Activated CD4-positive, alpha-beta T cell treated with anti-CD3 and anti-CD28 coated beads, Interleukin-2, amount 50 U/mL, for 1 hour (primary cell): ENCODE measurements around the gene KIF25.

Source experiments
- DNase-seq: peaks from one replicate; pipeline ENCODE4 v3.0.0-alpha.2; 2020

KIF25 gene

GRCh38 chr6:168020242-168020641, 22.8 kb downstream of the KIF25 start:
- no peak for DNase-seq

GRCh38 chr6:168021581-168021980, 24.1 kb downstream of the KIF25 start:
- DNase-seq = no peak

DNA sequence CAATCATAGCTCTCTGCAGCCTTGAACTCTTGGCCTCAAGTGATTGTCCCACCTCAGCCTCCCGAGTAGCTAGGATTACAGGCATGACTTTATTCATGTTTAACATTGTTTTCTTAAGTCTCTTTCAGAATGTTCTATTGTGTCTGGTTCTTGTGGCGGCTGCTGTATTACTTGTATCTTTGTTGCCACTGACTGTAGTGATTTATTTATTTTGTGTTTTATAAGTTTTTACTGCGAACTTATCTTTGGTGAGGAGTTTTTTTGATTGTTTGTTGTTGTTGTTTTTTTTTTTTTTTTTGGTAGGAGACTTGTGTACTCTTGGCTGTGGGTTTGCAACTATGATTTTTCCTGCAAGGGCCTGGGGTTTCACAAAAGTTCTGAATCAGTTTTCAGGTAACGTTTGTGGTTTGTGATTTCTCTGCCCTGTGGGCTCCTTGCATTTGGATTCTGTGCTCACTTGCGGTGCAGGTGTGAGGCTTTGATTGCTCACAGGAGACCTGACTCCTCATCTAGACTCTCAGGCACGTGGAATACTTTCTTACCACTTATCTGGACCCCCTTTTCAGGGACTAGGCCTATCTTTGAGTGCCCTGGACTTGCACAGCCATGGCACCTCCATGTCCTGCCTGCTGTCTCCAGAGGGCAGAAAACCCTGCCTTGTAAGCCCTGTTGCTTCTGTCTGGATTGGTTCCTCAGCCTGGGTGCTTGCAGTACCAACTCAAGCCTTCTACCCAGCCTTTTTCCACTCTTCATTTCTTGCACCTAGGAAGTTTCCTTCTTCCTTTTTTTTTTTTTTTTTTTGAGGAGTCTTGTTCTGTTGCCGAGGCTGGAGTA, 25.2 kb downstream of the KIF25 start:
- DNase-seq = no peak

- no peak for DNase-seq
These were observed 27.6 kb downstream of the KIF25 start for GRCh38 chr6:168024951-168025510.

DNA sequence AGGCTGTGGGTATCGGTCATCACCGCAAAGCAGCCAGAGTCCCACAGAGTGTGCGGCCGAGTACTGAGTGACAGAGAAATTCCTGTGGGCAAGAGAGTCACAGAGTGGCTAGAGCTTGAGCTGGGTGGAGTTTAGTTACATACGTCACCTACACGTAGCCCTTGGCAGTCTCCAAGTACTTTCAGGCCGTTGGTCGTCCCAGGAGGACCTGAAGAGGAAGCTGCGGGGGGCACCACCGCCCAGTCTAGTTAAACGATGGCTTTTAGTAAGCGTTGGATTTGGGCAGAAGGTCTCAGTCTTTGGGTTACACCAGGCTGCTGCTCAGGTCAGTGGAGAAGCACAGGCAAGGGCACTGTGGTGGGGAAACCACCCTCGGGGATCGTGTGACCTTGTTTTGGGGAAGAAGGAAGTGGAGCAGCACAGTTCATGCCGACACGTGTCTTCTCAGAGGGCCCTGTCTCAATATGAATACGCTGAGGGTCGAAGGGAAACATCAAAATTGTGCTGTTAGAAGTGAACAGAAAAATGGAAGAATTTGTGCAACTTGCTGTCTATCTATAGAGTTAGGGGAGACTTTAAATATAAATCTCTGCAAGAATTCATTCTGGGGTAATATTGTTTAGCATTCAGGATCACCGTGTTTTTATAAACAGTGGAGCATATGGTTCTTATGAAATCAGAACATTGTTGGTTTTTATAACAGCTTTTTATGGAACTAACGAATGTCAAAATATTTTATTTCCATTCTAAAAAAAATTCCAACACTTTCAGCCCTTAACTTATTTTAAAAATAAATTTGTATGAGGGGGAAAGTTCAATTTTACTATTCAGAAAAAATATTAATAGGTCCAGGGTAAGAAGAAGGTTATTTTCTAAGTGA, 28.6 kb downstream of the KIF25 start:
- no peak for DNase-seq

- no peak for DNase-seq
These were observed 29.5 kb downstream of the KIF25 start for GRCh38 chr6:168026925-168027324.

GRCh38 chr6:168027521-168027920, 30.1 kb downstream of the KIF25 start:
- no peak for DNase-seq

DNA sequence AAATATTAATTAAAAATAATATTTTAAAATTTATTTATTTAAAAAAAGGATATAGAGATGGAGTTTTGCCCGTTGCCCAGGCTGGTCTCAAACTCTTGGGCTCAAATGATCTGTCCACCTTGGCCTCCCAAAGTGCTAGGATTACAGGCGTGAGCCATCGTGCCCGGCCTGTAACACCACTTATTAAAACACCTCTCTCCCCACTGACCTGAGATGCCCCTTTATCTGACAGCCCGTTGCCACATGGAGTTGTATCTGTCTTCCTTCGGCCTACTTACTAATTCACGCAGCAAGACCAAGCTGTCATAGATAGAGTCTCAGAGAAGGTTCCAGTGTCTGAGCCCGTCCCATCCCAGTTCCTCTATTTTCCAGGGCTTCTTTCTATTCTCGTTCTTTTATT, 30.7 kb downstream of the KIF25 start:
- no peak for DNase-seq

- DNase-seq = no peak
These were observed 32.2 kb downstream of the KIF25 start for GRCh38 chr6:168029459-168030217.

DNA sequence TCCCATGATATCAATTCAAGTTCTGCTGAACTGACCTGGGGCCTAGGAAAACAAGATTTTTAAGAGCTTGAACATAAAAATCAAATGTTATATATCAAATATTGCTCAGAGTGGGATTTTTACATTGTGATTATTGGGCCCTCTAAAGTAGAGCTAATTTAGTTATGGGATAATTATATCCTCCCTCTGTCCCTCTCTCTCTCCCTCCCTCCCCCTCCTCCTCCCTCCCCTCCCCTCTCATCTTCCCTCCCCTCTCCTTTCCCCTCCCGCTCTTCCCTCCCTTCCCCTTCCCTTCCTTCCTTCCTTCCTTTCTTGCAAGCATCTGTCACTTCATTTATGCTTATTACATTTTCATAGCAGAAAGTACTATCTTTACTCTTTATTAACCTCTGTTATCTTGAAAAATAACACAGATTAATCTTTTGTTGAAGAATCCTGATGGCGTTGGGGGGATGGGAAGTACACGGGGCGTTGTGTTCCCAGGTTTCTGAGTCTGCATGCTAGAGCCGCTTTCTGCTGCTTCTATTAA, 32.8 kb downstream of the KIF25 start:
- no peak for DNase-seq

GRCh38 chr6:168030908-168031307, 33.4 kb downstream of the KIF25 start:
- DNase-seq = no peak

DNA sequence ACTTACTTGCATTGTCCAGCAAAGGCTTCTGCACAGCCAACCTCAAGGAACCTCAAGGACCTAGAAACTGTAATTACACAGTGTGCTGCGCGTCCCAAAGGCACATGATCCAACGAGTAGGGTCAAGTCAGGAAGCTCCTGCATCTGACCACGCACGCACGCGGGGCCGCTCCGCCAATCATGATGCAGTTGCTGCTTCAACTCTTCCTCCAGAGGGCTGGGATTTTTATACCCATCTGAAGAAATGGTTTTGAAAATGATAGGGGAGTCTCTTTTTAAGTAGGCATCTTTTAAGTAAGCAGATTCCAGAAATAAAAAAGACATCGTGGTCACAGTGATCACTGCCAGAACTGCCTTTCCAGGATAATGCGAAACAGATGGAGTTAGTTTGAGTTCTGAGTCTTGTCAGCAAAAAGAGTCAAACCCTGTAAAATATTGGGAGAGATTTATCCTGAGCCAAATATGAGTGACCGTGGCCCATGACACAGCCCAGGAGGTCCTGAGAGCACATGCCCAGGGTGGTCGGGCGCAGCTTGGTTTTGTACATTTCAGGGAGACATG, 34.0 kb downstream of the KIF25 start:
- no peak for DNase-seq

- DNase-seq = no peak
These were observed 34.7 kb downstream of the KIF25 start for GRCh38 chr6:168032005-168032760.

DNA sequence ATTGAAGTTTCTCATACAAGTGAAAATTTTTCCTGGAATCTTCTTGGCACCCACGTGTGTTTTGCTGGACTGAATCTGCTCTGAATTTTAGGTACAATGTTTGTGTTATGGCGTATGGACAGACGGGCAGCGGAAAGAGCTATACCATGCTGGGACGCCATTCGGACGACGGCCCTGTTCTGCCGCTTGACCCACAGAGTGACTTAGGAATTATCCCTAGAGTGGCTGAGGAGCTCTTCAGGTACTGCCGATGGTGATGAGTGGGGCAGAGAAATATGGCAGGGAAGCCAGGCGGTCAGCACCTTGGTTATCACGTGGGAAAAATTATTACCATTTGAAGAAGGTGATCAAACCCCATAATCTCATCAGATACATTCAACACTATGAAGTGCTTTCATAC, 36.3 kb downstream of the KIF25 start:
- no peak for DNase-seq

DNA sequence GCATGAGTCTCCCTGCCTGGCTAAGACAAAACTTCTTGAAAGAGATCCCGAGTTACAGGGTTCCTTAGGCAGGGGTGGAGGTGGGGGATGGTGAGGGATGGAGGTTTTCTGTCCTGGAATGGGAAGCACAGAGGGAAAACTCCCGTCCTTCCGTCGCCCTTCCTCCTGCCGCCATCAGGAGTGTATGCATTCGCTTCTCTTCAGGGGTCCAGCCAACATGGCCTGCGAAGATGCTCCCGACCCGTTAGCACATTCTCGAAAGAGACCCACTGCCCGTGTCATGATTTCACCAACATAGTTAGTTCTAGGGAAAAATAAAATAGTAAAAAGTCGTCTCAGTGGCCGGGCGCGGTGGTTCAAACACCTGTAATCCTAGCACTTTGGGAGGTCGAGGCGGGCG, 37.1 kb downstream of the KIF25 start:
- no peak for DNase-seq

- no peak for DNase-seq
These were observed 37.7 kb downstream of the KIF25 start for GRCh38 chr6:168035098-168035660.

- no peak for DNase-seq
These were observed 38.4 kb downstream of the KIF25 start for GRCh38 chr6:168035661-168036545.

DNA sequence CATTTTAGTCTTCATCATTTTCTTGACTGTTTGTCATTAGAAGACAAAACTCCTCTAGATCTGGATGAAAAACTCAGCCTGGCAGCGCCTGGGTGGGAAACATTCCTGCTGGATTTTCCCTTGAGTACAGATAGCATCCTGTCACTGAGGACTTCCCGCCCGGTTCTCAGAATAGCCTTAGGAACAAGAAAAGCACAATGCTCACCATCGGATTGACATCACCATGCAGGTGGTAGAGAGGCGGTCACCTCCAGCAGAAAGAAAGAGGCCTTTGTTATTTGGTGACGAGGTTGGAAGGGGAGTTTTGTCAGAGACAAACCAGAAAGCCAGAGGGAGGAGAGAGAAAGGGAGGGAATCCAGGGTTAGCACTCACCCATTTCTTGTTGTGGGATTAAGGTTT, 39.8 kb downstream of the KIF25 start:
- no peak for DNase-seq

DNA sequence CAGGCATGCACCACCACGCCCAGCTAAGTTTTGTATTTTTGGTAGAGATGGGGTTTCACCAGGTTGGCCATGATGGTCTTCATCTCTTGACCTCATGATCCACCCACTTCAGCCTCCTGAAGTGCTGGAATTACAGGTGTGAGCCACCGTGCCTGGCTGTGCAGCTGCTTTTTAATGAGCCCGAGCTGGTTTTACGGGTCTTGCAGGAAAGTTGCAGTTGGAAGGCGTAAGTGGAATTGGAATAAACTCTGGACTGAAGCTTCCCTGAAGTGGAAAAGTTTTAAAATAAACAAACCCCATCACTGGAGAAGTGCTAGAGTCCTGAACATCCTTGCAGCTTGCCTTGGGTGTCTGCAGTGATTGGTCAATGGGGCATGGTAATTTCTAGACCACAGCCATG, 40.4 kb downstream of the KIF25 start:
- DNase-seq = no peak

DNA sequence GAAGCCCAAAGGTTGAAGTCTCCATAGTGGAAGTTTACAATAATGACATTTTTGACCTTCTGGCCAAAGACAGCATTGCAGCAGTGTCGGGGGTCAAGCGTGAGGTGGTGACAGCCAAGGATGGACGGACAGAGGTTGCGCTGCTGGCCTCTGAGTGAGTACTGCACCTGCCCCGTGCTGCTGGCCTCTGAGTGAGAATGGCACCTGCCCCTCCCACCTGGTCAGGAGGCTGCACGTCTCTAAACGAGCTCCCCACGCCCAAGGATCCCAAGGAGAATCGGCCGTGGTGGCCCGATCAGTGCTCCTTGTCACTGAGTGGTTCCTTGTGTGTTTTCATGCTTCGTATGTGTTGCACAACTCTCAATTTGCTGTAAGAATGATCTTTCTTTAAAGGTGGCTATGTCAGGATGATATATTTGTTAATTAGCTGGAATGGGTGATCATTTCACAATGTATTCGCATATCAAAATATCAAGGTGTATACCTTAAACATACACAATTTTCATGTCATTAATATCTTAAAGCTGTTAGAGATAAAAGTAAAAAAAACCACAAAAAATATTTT, 41.2 kb downstream of the KIF25 start:
- DNase-seq = no peak
